HG03442 (cell line): ENCODE results near the gene MIDN.
"Not testable (repeated sequence)": the region's sequence is repeated elsewhere in the genome, so short reads cannot be mapped to it uniquely, and the experiment has no call there.

Experiments
- ATAC-seq: cut with Tn5 transposase; IDR thresholded peaks from one replicate; pipeline ENCODE4 v1.9.1; 2021; ENCODE audit warnings: mild to moderate bottlenecking, moderate library complexity; ENCODE audit not compliant: unreplicated experiment

Gene MIDN

DNA sequence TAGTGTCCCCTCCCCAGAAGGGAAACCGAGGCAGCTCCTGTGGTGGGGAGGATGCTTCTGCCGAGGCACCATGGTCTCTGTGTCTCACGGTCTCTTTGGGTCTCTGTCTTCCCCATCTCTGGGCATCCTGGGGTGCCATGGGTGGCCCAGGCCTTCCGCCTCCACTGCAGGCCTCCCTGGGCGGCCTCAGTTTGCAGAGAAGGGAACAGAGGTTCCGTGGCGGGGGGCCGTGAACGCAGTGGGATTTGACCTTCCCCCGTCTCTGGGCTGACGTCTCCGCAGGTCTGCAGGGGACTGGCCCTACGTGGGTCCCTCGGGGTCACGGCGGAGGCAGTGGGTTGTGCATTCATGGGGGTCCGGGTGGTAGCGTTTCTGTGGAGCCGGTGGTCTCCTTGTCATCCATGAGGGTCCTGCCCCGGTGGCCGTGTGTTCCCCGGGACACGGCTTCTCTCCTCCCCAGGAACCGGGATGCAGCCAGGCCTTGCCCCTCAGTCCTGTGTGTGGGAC lies 41.9 kb downstream of the MIDN start:
- ATAC-seq: no peak

- ATAC-seq: no peak
Observed at GRCh38 chr19:1290703-1291651, 42.6 kb downstream of the MIDN start.

DNA sequence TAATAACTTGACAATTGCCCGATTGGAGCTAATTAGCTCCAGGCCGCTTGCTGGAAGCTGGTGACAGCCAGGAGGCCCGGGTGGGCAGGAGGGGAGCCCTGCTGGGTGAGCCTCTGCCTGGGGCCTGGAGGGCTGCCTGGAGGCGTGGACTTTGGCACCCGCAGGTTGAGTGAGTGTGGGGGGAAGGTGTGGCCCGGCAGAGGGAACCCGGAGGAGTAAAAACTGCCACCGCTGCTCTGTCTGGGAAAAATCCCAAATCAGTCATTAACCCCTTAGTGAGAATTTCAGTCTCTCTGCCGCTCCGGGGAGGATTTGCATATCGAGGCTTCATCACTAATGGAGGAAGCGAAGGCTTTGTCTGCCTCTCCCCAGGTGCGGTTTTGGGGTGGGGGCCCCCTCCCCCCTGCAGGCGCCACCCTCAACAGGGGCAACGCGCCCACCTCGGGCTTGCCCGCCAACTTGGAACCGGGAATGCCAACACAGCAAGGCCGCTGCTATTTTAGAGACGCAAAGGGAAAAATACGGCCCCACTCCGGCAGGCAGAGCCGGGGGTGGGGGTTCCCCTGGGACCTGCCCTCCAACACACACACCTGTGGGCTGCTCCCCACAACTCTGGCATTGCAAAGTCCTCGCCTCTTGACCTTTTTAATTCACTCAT lies 43.5 kb downstream of the MIDN start:
- ATAC-seq: no peak

- no peak for ATAC-seq
Observed at GRCh38 chr19:1292419-1293151, 44.2 kb downstream of the MIDN start.

DNA sequence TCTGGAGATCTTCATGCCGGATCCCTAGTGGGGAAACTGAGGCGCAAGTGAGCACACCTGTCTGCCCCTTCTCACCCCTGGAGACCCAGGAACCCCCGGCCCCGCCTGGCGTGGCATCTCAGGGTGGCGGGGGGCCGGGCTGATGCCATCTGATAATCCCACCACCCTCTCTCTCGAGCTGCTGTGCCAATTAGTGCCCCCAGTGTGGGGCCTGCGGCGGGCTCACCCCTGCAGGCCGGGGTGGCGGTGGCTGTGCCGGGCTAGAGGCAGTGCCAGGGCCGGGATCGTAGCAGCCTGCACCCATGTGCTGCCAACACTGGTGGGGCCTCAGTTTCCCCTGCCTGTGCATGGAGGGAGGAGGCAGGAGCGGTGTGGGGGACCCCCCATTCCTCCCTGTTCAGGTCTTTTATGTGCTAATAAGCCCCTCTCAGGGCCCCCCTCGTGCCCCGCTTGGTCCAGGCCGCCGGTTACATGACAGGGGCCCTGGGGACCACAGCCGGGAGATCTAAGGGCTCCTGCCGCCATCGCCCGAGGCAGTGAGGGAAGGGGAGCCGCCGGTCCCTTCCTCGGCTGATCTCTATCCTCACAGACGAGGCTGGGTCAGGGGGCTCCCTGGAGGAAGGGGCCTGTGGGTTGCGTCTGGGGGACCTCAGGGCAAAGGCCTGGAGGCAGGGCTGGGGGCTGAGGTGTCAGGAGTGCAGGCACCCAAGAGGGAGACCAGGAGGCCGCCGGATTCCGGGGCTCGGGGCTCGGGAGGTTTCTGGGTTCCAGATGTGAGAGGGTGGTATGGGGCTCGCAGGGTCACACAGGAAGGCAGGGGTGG lies 45.6 kb downstream of the MIDN start:
- ATAC-seq: no peak

DNA sequence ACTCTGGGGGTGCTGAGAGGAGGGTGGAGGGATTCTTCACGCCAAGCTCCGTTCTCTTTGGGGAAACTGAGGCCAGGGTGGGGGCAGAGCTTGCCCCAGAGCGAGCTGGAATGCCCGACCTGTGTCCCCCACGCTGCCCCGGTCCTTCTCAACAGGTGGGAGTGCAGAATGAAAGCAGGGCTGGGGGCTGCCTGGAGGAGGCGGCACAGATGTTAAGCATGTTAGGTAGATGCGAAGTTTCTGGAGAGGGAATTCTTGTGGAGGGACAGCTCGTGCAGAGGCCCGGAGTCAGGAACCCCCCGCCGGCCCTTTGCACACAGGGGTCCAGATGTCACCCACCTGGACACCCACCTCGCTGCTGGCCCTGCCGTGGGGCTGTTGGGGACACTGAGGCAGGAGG lies 46.3 kb downstream of the MIDN start:
- no peak for ATAC-seq

- no peak for ATAC-seq
Observed at GRCh38 chr19:1295169-1296012, 47.0 kb downstream of the MIDN start.

- no peak for ATAC-seq
Observed at GRCh38 chr19:1296078-1296477, 47.7 kb downstream of the MIDN start.

DNA sequence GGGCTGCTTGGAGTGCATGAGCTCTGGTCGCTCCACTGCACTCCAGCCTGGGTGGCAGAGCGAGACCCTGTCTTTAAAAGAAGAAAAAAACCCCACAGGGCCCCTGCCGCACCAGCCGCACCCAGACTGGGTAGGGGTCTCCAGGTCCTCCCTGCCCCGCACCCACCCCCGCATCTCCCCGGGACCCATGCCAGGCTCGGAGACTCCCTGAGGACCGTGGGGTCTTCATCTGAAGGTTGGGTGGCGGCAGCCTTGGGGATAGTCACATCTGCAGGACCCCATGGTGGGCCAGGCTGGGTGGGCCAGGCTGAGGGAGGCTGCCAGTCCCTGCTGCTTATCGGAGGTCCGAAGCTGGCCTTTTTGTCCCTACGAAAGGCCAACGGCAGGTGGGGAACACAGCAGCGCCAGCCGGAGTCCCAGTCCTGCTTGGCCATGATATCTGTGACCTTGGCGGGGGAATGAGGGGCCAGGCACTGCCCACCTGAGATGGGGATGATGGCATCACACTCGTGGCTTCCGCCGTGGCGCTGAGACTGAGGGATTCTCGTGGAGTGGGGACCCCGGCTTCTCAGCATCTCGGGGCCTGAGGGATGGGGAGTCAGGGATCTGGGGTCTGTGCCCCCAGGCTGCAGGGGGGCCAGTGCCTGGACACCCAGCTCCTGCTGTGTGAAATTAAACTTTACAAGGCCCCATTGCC lies 48.3 kb downstream of the MIDN start:
- ATAC-seq: no peak

- no peak for ATAC-seq
Observed at GRCh38 chr19:1298235-1298634, 49.9 kb downstream of the MIDN start.

DNA sequence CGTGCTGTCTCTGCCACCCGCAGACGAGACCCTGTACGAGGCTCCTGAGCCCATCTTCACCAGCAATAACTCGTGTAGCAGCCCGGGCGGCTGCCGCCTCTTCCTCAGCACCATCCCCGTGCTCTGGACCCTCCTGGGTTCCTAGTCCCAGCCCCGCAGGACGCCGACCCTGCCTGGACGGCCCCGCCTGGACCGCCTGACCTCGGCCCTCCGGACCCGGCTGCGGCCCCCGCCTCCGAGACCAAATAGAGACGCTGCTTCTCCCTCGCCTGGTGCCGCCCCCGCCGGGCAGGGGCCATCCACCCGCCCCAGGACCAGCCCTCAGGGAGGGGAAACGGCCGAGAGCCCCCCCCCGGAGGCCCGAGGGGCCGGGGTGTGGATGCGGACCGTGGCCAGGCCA lies 51.4 kb downstream of the MIDN start:
- ATAC-seq: no peak

- no peak for ATAC-seq
Observed at GRCh38 chr19:1300744-1301490, 52.5 kb downstream of the MIDN start.

DNA sequence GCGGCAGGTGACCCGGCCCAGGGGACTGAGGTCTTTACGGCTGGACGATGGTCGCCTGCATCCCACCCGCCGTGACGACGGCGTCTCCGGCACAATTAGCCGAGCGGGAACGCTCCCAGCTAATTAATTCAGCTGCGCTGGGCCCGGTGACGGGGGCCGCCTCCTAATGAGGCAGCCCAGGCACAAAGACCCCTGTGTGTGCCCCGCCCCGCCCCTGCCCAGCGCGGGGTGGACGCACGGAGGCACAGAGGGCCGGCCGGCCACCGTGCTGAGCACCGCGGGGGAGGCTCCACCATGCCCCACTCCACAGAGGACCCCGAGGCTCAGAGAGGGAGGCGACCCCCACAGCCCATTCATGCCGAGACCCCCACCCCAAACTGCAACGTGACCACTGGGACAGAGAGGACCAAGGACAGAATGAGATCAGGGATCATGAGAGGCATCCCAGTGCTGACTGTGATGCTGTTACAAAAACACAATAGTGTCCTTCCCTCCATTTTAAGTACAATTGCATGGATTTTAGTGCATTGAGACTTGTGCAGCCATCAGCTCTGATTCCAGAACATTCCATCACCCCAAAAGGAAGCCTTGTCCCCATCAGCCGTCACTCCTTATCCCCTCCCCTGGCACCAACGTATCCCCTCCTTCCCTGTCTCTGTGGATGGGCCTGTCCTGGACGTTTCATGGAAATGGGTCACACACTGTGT lies 54.3 kb downstream of the MIDN start:
- no peak for ATAC-seq

- ATAC-seq: no peak
Observed at GRCh38 chr19:1304197-1304924, 56.0 kb downstream of the MIDN start.

DNA sequence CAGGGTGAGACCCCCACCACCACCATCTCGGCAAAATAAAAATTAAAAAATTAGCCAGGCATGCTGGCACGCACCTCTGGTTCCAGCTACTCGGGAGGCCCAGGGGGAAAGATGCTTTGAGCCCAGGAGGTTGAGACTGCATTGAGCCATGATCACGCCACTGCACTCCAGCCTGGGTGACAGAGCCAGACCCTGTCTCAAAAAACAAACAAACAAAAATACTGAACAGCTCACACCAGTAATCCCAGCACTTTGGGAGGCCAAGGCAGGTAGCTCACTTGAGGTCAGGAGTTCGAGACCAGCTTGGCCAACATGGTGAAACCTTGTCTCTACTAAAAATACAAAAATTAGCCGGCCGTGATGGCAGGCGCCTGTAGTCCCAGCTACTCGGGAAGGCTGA lies 57.0 kb downstream of the MIDN start:
- not testable (repeated sequence) for ATAC-seq

DNA sequence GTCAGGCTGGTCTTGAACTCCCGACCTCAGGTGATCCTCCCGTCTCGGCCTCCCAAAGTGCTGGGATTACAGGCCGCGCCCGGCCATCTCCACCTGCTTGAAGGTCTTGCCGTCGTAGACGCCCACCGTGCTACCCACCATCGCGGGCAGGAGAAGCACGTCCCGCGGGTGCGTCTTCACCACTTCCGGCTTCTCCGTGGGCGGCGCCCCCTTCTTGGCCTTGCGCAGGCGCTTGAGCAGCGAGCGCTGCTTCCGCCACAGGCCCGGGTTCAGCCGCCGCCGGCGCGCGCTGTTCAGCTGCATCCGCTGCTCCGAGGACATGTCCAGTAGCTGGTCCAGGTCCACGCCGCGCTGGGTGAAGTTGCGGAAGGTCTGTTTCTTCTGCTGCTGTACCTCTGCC lies 58.9 kb downstream of the MIDN start:
- ATAC-seq: no peak

DNA sequence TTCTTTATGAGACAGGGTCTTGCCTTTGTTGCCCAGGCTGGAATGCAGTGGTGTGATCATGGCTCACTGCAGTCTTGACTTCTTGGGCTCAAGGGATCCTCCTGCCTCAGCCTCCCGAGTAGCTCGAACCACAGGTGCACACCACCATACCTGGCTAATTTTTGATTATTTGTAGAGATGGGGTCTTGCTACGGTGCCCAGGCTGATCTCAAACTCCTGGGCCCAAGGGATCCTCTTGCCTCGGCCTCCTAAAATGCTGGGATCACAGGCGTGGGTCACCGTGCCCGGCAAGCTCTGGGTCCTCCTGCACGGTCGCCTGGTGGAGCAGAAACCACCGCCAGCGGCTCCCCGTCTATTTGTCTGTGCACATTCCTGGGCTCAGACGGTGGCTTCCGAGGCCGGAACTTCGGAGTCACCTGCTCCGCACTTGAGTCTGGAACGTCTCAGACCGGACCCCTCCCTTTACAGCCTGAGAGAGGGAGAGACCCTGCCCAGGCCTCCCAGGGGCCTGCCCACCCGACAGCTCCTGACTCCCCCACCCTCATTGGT lies 59.4 kb downstream of the MIDN start:
- ATAC-seq: no peak
